Mesodermal cell (in vitro differentiated cells): ENCODE data around the gene SEPHS1. TPM values are rescaled to one million over a fixed set of nuclear protein-coding genes. Genes with fewer than 3 reads are reported as not detected.
A peak's percentile ranks its signal among the peaks of the same experiment; 100 is the strongest.

ENCODE experiments used
- H3K27ac ChIP-seq: 2 replicates; pipeline ENCODE4 v1.7.0; 2013; ENCODE audit warnings: mild to moderate bottlenecking, low read depth, low read length, moderate library complexity; ENCODE audit not compliant: severe bottlenecking
- H3K36me3 ChIP-seq: 2 replicates; pipeline ENCODE4 v1.7.1; 2013; ENCODE audit warnings: mild to moderate bottlenecking, low read length, moderate library complexity; ENCODE audit not compliant: control insufficient read depth, insufficient read depth
- H3K4me1 ChIP-seq: one replicate; pipeline ENCODE4 v1.7.1; 2013; ENCODE audit warnings: mild to moderate bottlenecking, low read length; ENCODE audit not compliant: insufficient read depth, control insufficient read depth, poor library complexity, severe bottlenecking
- H3K4me3 ChIP-seq: 2 replicates; pipeline ENCODE4 v1.7.0; 2013; ENCODE audit warnings: low read length, control low read depth, mild to moderate bottlenecking; ENCODE audit not compliant: insufficient read depth, poor library complexity, severe bottlenecking; ENCODE audit errors: extremely low read depth
- H3K9me3 ChIP-seq: 2 replicates; pipeline ENCODE4 v1.7.1; 2013; ENCODE audit warnings: mild to moderate bottlenecking, low read length, moderate library complexity; ENCODE audit not compliant: control insufficient read depth
- WGBS, 2 experiments: methylation state at CpG; one replicate each; pipeline ENCODE4 v1.1.5; 2013; ENCODE audit warnings: missing lambda C conversion rate in 2 of 2; ENCODE audit not compliant: insufficient coverage in 2 of 2; 5-methylcytosine and 5-hydroxymethylcytosine counted together
- polyA plus RNA-seq, 2 experiments: library from polyadenylated mRNA; stranded (reverse); fragments of 50-300 nt; gene quantifications; one replicate each; pipeline ENCODE4 v1.2.3, GENCODE V29; 2013

SEPHS1 gene
- 83.5 TPM for polyA plus RNA-seq (2013, experiment 1 of 2)
- polyA plus RNA-seq (2013, experiment 2 of 2), result 76.4 TPM

GRCh38 chr10:13348216-13349017 is at the start of gene SEPHS1:
Gene SEPHS1, minus strand, starts transcription at chr10:13348293. Its CDS starts 3,343 bp downstream, at chr10:13344950.
- H3K27ac ChIP-seq, result peak within 1 kb of the TSS; percentile 90
- peaks cover 10% of the 10 kb centered on the region for H3K36me3 ChIP-seq
- peak within 1 kb of the TSS; percentile 69 for H3K4me3 ChIP-seq
- 0 to 1% methylated on average over 44 to 49 of the region's 65 CpGs for WGBS, 2 experiments
- peaks cover 9% of the 10 kb centered on the region for H3K4me1 ChIP-seq
- H3K9me3 ChIP-seq, result no peaks in the 10 kb centered on the region

- H3K9me3 ChIP-seq, result peaks cover 5% of the 10 kb centered on the region
- no peaks in the 10 kb centered on the region for H3K4me1 ChIP-seq
- 100% methylated on average over 3 of the region's 3 CpGs for WGBS, 2 experiments
- H3K36me3 ChIP-seq, result no peaks in the 10 kb centered on the region
- H3K4me3 ChIP-seq, result no peak overlapping the region
- no peak overlapping the region for H3K27ac ChIP-seq
Observed at GRCh38 chr10:13397052-13397451, 49.0 kb upstream of the SEPHS1 start.

GRCh38 chr10:13396369-13396768 is 48.3 kb upstream of the SEPHS1 start:
- Histone ChIP-seq H3K4me3 (no peak overlapping the region), H3K27ac (no peak overlapping the region), H3K9me3 (peaks cover 5% of the 10 kb centered on the region), H3K4me1 (no peaks in the 10 kb centered on the region), H3K36me3 (no peaks in the 10 kb centered on the region)

GRCh38 chr10:13395540-13395939 is 47.4 kb upstream of the SEPHS1 start:
- Histone ChIP-seq H3K27ac (no peak overlapping the region), H3K4me1 (no peaks in the 10 kb centered on the region), H3K36me3 (no peaks in the 10 kb centered on the region), H3K9me3 (peaks cover 5% of the 10 kb centered on the region), H3K4me3 (no peak overlapping the region)
- WGBS, 2 experiments, result 100% methylated on average over 1 of the region's 3 CpGs; no CpG with 5 or more reads in 1 of the 2 experiments

GRCh38 chr10:13393640-13394039 is 45.5 kb upstream of the SEPHS1 start:
- 82% methylated on average over 2 of the region's 4 CpGs; no CpG with 5 or more reads in 1 of the 2 experiments for WGBS, 2 experiments
- no peak overlapping the region for H3K4me3 ChIP-seq
- no peaks in the 10 kb centered on the region for H3K9me3 ChIP-seq
- no peaks in the 10 kb centered on the region for H3K36me3 ChIP-seq
- no peak overlapping the region for H3K27ac ChIP-seq
- H3K4me1 ChIP-seq, result no peaks in the 10 kb centered on the region

- 93 to 96% methylated on average over 5 of the region's 5 CpGs for WGBS, 2 experiments
- Histone ChIP-seq H3K4me1 (no peaks in the 10 kb centered on the region), H3K27ac (no peak overlapping the region)
Observed at GRCh38 chr10:13392701-13393100, 44.6 kb upstream of the SEPHS1 start.

GRCh38 chr10:13390604-13391522 is 42.8 kb upstream of the SEPHS1 start:
- Histone ChIP-seq H3K4me1 (peaks cover 3% of the 10 kb centered on the region), H3K9me3 (no peaks in the 10 kb centered on the region), H3K36me3 (no peaks in the 10 kb centered on the region), H3K4me3 (no peak overlapping the region), H3K27ac (no peak overlapping the region)
- 83 to 86% methylated on average over 13 to 17 of the region's 20 CpGs for WGBS, 2 experiments

More at GRCh38 chr10:13392701-13393100, 44.6 kb upstream of the SEPHS1 start:
- H3K4me3 ChIP-seq, result no peak overlapping the region
- H3K9me3 ChIP-seq, result no peaks in the 10 kb centered on the region
- no peaks in the 10 kb centered on the region for H3K36me3 ChIP-seq

- 100% methylated on average over 1 of the region's 3 CpGs; no CpG with 5 or more reads in 1 of the 2 experiments for WGBS, 2 experiments
- Histone ChIP-seq H3K9me3 (no peaks in the 10 kb centered on the region), H3K27ac (no peak overlapping the region), H3K4me3 (no peak overlapping the region), H3K36me3 (no peaks in the 10 kb centered on the region), H3K4me1 (peaks cover 3% of the 10 kb centered on the region)
Observed at GRCh38 chr10:13388478-13389230, 40.6 kb upstream of the SEPHS1 start.

- WGBS, 2 experiments, result 87 to 91% methylated on average over 3 to 6 of the region's 7 CpGs
- Histone ChIP-seq H3K4me1 (peaks cover 3% of the 10 kb centered on the region), H3K9me3 (no peaks in the 10 kb centered on the region), H3K36me3 (no peaks in the 10 kb centered on the region), H3K4me3 (no peak overlapping the region), H3K27ac (no peak overlapping the region)
Observed at GRCh38 chr10:13386021-13386420, 37.9 kb upstream of the SEPHS1 start.

- Histone ChIP-seq H3K4me3 (no peak overlapping the region), H3K36me3 (no peaks in the 10 kb centered on the region), H3K9me3 (no peaks in the 10 kb centered on the region), H3K27ac (no peak overlapping the region), H3K4me1 (peaks cover 3% of the 10 kb centered on the region)
- 73 to 78% methylated on average over 17 to 18 of the region's 18 CpGs for WGBS, 2 experiments
Observed at GRCh38 chr10:13383399-13383761, 35.3 kb upstream of the SEPHS1 start.
